Dendritic cell treated with granulocyte-macrophage colony-stimulating factor and Interleukin-4, amounts not matched to agents 40 ng/mL and 50 ng/mL, for 4 days (primary cell): ENCODE data around the gene CSTF2.
"Not testable (repeated sequence)": the region's sequence is repeated elsewhere in the genome, so short reads cannot be mapped to it uniquely, and the experiment has no call there.

Experiments used
- H3K27ac Mint-ChIP-seq: one replicate; pipeline ENCODE4 v1.8.0; 2022; ENCODE audit warnings: mild to moderate bottlenecking, mixed read lengths
- H3K27me3 Mint-ChIP-seq: one replicate; pipeline ENCODE4 v1.8.0; 2022; ENCODE audit warnings: mild to moderate bottlenecking, mixed read lengths
- H3K36me3 Mint-ChIP-seq: one replicate; pipeline ENCODE4 v1.8.0; 2022; ENCODE audit warnings: low read depth, mixed read lengths
- H3K4me1 Mint-ChIP-seq: one replicate; pipeline ENCODE4 v1.8.0; 2022; ENCODE audit warnings: low read depth, mixed read lengths
- H3K4me3 Mint-ChIP-seq: one replicate; pipeline ENCODE4 v1.8.0; 2022; ENCODE audit warnings: mild to moderate bottlenecking, moderate library complexity, mixed read lengths
- H3K9me3 Mint-ChIP-seq: one replicate; pipeline ENCODE4 v1.8.0; 2022; ENCODE audit warnings: mixed read lengths
- intact Hi-C: fragments of 100-400 bp; cut with micrococcal nuclease; formaldehyde crosslinking; loops from one replicate; pipeline ENCODE4 v1.15.0; 2022

CSTF2 gene

GRCh38 chrX:100819837-100820666 is at the start of gene CSTF2:
CSTF2 (plus strand) TSS chrX:100820391; CDS start chrX:100820417, 26 bp downstream.
- Mint-ChIP-seq H3K36me3 (peaks cover 29% of the 10 kb centered on the region), H3K4me1 (peaks cover 7% of the 10 kb centered on the region), H3K4me3 (peak within 1 kb of the TSS; percentile 81), H3K27ac (peak within 1 kb of the TSS; percentile 85), H3K27me3 (peaks cover 6% of the 10 kb centered on the region), H3K9me3 (no peaks in the 10 kb centered on the region)
- intact Hi-C loops, result loop anchor here (5.0 kb wide), 1 partner anchor 1112 kb away; the partner anchor contains the start of gene ZMAT1

- H3K36me3 Mint-ChIP-seq, H3K27ac Mint-ChIP-seq, H3K4me1 Mint-ChIP-seq, intact Hi-C loops, H3K4me3 Mint-ChIP-seq, H3K9me3 Mint-ChIP-seq, H3K27me3 Mint-ChIP-seq: not testable (repeated sequence)
Measured at GRCh38 chrX:100796371-100796770, 23.8 kb upstream of the CSTF2 start.

- intact Hi-C loops, result no loop called here
- no peaks in the 10 kb centered on the region for H3K4me1 Mint-ChIP-seq
- no peak overlapping the region for H3K27ac Mint-ChIP-seq
- no peaks in the 10 kb centered on the region for H3K27me3 Mint-ChIP-seq
- no peaks in the 10 kb centered on the region for H3K9me3 Mint-ChIP-seq
- H3K4me3 Mint-ChIP-seq, result no peak overlapping the region
- H3K36me3 Mint-ChIP-seq, result no peaks in the 10 kb centered on the region
Measured at GRCh38 chrX:100797359-100797758, 22.8 kb upstream of the CSTF2 start.

- Mint-ChIP-seq H3K4me3 (no peak overlapping the region), H3K27me3 (peaks cover 3% of the 10 kb centered on the region), H3K9me3 (no peaks in the 10 kb centered on the region), H3K36me3 (no peaks in the 10 kb centered on the region), H3K4me1 (no peaks in the 10 kb centered on the region), H3K27ac (no peak overlapping the region)
- intact Hi-C loops, result no loop called here
Measured at GRCh38 chrX:100798484-100799214, 21.5 kb upstream of the CSTF2 start.

- Mint-ChIP-seq H3K27ac (no peak overlapping the region), H3K4me3 (no peak overlapping the region), H3K9me3 (no peaks in the 10 kb centered on the region), H3K36me3 (no peaks in the 10 kb centered on the region), H3K4me1 (no peaks in the 10 kb centered on the region), H3K27me3 (peaks cover 6% of the 10 kb centered on the region)
- intact Hi-C loops, result no loop called here
Measured at GRCh38 chrX:100802843-100803242, 17.3 kb upstream of the CSTF2 start.

- H3K27me3 Mint-ChIP-seq, result peaks cover 8% of the 10 kb centered on the region
- H3K9me3 Mint-ChIP-seq, result no peaks in the 10 kb centered on the region
- H3K27ac Mint-ChIP-seq, result no peak overlapping the region
- intact Hi-C loops, result no loop called here
- no peaks in the 10 kb centered on the region for H3K4me1 Mint-ChIP-seq
- H3K36me3 Mint-ChIP-seq, result no peaks in the 10 kb centered on the region
- H3K4me3 Mint-ChIP-seq, result no peak overlapping the region
Measured at GRCh38 chrX:100804780-100805179, 15.4 kb upstream of the CSTF2 start.

GRCh38 chrX:100808265-100808664 is 11.9 kb upstream of the CSTF2 start:
- H3K4me3 Mint-ChIP-seq, H3K4me1 Mint-ChIP-seq, intact Hi-C loops, H3K36me3 Mint-ChIP-seq, H3K9me3 Mint-ChIP-seq, H3K27ac Mint-ChIP-seq: not testable (repeated sequence)
- peaks cover 12% of the 10 kb centered on the region for H3K27me3 Mint-ChIP-seq

GRCh38 chrX:100812216-100813158 is 7.7 kb upstream of the CSTF2 start:
- no peak overlapping the region for H3K27ac Mint-ChIP-seq

GRCh38 chrX:100817340-100817739 is 2.9 kb upstream of the CSTF2 start:
- peaks cover 5% of the 10 kb centered on the region for H3K36me3 Mint-ChIP-seq
- no peak overlapping the region for H3K4me3 Mint-ChIP-seq
- peaks cover 7% of the 10 kb centered on the region for H3K4me1 Mint-ChIP-seq
- H3K27ac Mint-ChIP-seq, result no peak overlapping the region
- intact Hi-C loops, result no loop called here
- no peaks in the 10 kb centered on the region for H3K9me3 Mint-ChIP-seq
- H3K27me3 Mint-ChIP-seq, result peaks cover 14% of the 10 kb centered on the region

More at GRCh38 chrX:100812216-100813158, 7.7 kb upstream of the CSTF2 start:
- H3K4me3 Mint-ChIP-seq, result no peak overlapping the region
- no peaks in the 10 kb centered on the region for H3K36me3 Mint-ChIP-seq
- H3K27me3 Mint-ChIP-seq, result peaks cover 19% of the 10 kb centered on the region
- H3K9me3 Mint-ChIP-seq, result no peaks in the 10 kb centered on the region
- no peaks in the 10 kb centered on the region for H3K4me1 Mint-ChIP-seq
- intact Hi-C loops, result no loop called here

GRCh38 chrX:100819534-100819836 is 706 bp upstream of the CSTF2 start:
- peaks cover 8% of the 10 kb centered on the region for H3K27me3 Mint-ChIP-seq
- H3K36me3 Mint-ChIP-seq, result peaks cover 24% of the 10 kb centered on the region
- peak overlapping the region; percentile 81 for H3K4me3 Mint-ChIP-seq
- H3K9me3 Mint-ChIP-seq, result no peaks in the 10 kb centered on the region
- intact Hi-C loops, result no loop called here
- peaks cover 7% of the 10 kb centered on the region for H3K4me1 Mint-ChIP-seq
- H3K27ac Mint-ChIP-seq, result peak overlapping the region; percentile 85

GRCh38 chrX:100829730-100830129 is 9.5 kb downstream of the CSTF2 start:
- no peaks in the 10 kb centered on the region for H3K27me3 Mint-ChIP-seq
- intact Hi-C loops, result no loop called here
- no peaks in the 10 kb centered on the region for H3K4me1 Mint-ChIP-seq
- no peak overlapping the region for H3K27ac Mint-ChIP-seq
- H3K9me3 Mint-ChIP-seq, result no peaks in the 10 kb centered on the region
- peaks cover 77% of the 10 kb centered on the region for H3K36me3 Mint-ChIP-seq
- no peak overlapping the region for H3K4me3 Mint-ChIP-seq

- Mint-ChIP-seq H3K4me3 (no peak overlapping the region), H3K9me3 (no peaks in the 10 kb centered on the region)
- intact Hi-C loops, result no loop called here
Measured at GRCh38 chrX:100830143-100830542, 10.0 kb downstream of the CSTF2 start.

GRCh38 chrX:100830547-100830946 is 10.4 kb downstream of the CSTF2 start:
- H3K4me1 Mint-ChIP-seq, result no peaks in the 10 kb centered on the region
- no peaks in the 10 kb centered on the region for H3K9me3 Mint-ChIP-seq
- intact Hi-C loops, result no loop called here
- H3K4me3 Mint-ChIP-seq, result no peak overlapping the region
- H3K27me3 Mint-ChIP-seq, result no peaks in the 10 kb centered on the region
- H3K36me3 Mint-ChIP-seq, result peaks cover 75% of the 10 kb centered on the region
- no peak overlapping the region for H3K27ac Mint-ChIP-seq

More at GRCh38 chrX:100830143-100830542, 10.0 kb downstream of the CSTF2 start:
- Mint-ChIP-seq H3K4me1 (no peaks in the 10 kb centered on the region), H3K27me3 (no peaks in the 10 kb centered on the region), H3K36me3 (peaks cover 75% of the 10 kb centered on the region), H3K27ac (no peak overlapping the region)
